COR-L47 (cell line): ENCODE data around the gene ACTG2.
"Not testable (repeated sequence)": the region's sequence is repeated elsewhere in the genome, so short reads cannot be mapped to it uniquely, and the experiment has no call there.

Experiments
- DNase-seq: peaks from one replicate; lab custom pipeline; 2025; lab: John Stamatoyannopoulos, UW

ACTG2 gene

DNA sequence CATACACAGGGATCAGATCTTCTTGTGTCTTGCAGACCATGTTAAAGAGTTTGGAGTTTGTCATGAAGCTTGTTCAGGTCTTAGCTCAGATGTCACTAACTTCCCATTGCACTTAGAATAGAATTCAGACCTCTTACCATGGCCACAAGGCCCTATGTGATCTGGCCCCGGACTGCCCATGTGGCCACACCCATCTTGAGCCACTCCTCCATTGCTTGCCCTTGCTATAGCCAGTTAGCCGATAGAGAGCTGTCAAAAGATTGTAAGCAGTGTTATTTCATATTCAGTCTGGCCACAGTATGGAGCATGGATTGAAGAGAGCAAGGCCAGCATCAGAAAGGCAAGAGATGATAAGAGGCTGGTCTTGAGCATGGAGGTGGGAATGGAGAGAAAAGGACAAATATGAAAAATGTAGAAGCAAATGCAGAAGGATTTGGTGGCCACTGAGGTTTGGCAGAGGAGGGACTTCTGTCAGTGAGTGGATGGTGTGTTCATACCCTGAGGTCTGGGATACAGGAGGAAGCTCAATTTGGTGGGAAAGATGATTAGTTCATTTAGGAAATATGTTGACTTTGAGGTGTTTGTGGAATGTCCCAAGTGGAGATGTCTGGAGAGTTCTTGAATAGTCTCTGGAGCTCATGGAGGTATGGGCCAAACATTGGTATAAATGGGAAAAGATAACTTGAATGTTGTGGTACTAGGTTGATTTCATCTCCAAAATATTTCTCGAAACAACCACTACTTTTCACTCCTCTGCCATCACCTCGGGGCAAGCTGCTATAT, 44.5 kb downstream of the ACTG2 start:
- DNase-seq = no peak

DNA sequence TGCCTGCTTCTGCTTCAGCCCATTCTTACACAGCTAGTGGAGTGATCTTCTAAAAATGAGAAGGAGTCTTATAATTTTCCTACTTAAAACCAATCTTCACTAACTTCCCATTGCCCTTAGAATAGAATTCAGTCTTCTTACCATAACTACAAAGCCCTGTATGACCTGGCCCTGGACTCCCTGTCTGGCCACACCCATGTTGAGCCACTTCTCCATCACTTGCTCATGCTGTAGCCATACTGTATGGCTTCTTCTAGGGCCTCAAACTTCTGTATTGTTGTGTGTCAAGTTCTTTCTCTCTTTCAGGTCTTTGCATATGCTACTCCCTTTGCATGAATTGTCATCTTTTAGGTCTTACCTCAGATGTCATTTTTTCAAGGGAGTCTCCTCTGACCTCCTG, 45.1 kb downstream of the ACTG2 start:
- no peak for DNase-seq

DNA sequence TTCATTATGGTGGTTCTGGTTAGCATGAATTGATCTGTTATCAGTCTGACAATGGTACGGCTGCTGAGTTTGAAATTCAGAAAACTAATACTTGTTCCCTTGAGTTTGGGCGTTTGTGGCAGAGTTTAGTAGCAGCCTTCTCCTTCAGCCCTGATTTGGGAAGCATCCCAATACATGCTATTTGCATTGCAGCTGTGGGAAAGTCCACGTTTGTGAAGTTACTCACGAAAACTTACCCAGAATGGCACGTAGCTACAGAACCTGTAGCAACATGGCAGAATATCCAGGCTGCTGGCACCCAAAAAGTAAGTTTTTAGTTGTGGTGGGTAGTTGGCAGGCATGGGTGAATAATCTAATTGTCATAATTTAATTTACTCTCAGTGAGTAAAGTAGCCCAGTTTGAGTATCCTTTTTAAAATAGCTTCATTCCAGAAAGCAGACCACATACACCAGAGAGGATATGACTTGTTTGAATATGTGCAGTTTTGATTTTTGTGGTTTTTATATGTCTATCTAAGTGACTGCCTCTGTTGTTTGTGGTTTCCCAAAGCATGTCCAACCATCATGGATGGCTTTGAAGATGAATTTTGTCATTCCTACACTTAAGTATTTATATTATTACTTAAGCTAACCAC, 46.0 kb downstream of the ACTG2 start:
- DNase-seq = no peak

DNA sequence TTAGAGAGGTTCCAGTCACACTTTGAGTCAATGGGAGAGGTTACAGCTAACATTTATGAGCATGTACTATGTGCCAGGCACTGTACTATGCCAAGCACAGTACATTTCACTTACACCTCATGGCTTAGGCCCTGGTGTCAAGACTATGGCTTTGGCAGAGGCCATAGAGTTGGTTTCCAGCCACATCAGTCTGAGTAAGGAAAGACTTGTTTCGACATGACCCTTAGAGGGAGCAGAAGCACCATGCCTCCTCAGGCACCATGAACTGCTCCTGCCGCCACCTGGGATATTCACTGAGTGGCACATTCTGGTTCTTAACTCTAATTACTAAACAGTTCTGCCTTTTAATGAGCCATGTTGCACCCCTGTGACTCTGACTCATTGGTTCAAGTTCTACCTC, 46.6 kb downstream of the ACTG2 start:
- DNase-seq = no peak

DNA sequence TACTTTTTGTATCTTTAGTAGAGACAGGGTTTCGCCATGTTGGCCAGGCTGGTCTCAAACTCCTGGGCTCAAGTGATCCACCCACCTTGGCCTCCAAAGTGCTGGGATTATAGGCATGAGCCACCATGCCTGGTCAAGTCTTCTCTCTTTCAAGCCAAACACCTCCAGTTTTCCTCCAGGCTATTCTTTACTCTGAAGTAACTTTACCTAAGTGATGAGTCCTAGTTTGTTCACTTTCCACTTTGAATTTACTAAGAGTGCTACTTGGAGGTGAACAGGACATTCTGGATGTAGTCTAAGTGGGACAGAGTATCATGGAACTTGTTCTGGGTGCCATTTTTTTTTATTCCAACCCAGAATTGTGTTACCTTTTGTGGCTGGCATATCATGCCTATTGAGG, 47.3 kb downstream of the ACTG2 start:
- DNase-seq = not testable (repeated sequence)

DNA sequence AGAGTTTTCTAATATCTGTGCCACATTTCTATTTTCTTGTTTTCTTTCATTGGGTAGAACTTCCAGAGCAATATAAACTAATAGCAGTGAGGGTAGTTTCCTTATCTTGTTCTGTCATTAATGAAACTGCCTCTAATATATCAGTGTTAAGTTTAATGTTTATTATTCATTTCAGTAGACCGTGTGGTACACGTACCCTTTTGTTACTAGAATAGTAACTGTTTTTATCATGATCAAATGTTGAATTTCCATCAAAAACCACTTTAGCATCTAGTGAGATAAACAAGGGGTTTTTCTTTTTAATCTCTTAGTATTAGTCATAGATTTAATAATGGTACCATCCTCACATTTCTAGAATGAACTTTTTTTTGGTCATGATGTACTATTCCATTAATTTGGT, 49.9 kb downstream of the ACTG2 start:
- no peak for DNase-seq

DNA sequence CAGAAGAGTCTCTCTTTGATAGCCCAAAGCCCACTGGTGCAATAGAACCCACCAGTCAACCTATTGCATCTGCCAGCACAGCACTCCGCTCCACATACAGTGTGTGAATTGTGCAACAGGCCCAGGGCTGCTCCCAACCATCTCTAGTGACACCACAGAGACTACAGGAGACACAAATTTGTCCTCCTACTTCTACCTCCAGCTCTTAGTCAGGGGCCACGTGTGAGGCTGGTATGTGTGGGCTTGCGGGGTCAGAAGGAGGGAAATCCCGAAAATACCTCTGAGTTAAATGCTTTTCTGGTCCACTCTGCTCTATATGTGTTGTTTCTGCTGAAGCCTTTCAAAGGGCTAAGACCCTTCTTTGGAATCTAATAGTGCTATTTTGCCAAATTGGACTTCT, 51.9 kb downstream of the ACTG2 start:
- DNase-seq = no peak

DNA sequence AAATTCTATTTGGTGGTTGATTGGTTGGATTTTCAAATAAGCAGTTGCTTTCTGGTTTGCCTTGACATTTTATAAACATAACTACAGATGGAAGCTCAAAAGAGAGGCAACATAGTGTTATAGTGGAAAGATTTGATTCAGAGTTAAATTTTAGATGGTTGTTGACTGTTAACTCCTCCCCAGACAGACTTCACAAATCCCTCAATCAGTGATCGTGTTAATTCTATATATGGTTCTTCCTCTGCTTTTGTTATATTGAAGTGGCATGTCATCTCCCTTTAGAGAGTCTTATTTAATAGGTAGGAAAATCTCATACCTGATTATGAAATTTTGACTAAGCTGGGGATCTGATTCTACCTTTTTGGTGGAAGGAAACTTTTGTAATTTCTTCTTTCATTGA, 53.4 kb downstream of the ACTG2 start:
- DNase-seq = no peak

DNA sequence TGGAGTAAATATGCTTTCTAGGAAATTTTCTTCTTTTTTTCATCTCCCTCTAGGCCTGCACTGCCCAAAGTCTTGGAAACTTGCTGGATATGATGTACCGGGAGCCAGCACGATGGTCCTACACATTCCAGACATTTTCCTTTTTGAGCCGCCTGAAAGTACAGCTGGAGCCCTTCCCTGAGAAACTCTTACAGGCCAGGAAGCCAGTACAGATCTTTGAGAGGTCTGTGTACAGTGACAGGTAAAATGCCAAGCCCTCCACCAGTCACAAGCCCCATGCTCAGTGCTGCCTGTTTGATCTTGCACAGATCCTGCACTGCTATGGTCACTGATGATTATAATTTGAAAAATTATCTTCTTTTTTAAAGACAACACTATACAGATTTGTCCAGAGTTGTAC, 53.9 kb downstream of the ACTG2 start:
- no peak for DNase-seq

DNA sequence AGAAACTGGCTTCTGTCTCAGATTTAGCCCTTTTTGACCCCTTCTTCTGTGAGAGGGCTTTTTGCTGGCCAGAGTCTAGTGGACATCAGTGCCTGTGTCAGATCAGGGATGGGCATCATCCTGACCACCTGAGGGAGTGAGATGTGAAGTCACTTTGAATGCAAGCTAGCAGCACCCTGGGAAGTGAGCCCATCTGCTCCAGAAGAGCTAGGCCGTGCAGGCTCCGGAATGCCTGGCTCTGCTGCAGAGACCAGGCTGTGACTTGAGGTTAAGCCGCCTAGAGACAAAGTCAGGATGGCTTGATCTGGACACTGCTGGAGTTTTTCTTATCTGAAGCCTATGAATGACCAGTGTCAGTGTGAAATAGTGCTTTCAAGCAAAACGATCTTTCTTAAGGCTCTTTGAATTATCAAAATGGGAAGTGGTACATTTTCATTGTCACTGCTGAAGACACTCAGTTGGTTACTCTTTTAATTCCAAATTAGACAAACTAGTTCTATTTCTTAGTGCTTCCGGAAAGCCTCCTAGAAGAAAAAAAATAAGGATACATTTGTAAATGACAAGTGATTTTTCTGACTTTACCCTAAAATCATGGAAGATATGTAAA, 54.7 kb downstream of the ACTG2 start:
- DNase-seq = no peak

DNA sequence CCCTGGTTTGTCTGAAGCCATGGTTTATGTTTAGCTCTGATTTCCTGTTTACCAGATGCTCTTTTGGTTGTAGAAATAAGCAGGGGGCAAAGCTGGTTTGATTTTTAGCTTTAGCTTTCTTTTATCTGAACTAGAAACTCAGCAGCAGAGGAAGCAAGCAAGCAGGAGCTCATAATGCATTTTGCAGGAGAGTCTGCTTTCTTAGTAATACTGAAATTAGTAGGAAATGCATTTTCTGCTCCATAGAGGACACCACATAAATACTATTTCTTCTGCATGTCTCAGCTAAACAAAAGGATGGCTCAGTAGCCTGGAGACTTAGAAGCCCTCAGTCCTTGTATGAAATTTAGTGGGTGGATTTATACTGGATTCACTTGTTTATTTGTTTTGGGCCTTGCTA, 57.0 kb downstream of the ACTG2 start:
- DNase-seq = no peak

DNA sequence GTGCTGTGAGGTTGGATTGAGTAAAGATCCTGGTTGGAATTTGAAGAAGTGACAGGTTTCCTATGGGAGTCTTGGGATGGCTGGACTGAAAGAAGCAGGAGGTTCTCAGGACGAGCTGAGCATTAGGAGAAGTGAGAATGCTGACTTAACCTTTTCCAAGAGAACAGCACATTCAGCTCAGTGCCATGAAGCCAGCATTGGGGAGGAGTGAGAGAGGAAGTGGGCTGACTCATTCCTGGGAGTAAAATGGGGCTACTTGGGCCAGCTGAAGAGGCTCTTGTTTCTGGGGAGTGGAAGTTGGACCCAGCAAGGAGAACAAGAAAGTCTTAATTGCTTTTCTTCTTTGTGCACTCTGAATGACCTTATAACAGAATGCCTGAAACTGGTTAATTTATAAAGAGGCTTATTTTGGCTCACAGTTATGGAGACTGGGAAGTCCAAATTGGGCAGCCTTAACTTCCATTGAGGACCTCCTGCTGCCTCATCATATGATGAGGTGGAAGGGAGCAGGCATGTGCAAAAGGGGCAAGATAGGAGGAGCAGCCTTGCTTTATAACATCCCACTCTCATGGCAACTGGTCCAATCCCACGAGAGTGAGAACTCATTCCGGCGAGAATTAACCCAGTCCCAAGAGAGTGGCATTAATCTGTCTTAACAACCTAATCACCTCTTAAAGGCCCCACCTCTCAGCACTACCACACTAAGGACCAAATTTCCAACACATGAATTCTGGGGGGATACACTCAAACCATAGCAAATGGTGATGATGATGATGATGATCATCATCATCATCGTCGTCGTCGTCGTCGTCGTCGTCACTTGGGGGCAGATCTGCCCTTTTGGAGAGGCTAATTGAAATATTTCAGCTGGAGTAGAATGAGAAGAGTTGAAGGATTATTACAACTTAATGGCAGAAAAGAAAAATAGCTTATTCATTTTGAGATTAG, 60.0 kb downstream of the ACTG2 start:
- no peak for DNase-seq

DNA sequence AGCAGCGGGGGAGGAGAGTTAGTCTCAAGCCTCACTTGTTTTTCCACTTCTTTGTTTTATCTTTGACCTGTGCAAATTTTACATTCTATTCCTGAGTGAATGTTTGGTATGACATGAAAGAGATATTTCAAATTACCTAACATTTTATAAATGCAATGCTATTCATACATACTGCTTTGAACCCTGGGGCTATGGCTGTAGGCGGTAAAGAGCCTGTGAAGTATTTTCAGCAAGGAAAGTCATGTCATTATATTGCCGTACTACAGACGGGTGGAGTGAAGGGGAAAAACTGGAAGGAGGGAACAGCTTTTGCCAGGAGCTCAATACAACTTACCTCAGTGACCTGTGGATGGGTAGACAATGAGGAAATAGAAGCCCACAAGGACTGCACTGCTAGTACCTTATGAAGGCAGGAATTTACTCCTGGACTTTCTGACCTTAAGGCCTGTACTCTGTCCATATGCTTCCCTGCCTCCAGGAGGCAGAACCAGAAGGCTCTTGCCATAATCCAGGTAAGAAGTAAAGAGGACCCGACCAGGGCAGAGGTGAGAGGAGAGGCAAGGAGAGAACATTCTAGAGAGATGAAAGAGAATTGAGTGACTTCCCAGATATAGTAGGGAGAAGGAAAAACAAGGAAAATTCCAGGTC, 63.5 kb downstream of the ACTG2 start:
- DNase-seq = no peak

DNA sequence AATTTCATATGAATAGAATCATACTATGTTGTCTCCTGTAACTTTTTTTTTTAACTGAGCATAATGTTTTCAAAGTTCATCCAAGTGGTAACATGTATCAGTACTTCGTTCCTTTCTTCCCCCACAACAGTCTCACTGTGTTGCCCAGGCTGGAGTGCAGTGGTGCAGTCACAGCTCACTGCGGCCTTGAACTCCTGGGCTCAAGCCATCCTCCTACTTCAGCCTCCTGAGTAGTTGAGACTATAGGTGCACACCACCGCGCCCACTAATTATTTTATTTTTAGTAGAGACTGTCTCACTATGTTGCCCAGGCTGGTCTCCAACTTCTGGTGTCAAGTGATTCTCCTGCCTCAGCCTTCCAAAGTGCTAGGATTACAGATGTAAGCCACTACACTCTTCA, 68.5 kb downstream of the ACTG2 start:
- DNase-seq = no peak

DNA sequence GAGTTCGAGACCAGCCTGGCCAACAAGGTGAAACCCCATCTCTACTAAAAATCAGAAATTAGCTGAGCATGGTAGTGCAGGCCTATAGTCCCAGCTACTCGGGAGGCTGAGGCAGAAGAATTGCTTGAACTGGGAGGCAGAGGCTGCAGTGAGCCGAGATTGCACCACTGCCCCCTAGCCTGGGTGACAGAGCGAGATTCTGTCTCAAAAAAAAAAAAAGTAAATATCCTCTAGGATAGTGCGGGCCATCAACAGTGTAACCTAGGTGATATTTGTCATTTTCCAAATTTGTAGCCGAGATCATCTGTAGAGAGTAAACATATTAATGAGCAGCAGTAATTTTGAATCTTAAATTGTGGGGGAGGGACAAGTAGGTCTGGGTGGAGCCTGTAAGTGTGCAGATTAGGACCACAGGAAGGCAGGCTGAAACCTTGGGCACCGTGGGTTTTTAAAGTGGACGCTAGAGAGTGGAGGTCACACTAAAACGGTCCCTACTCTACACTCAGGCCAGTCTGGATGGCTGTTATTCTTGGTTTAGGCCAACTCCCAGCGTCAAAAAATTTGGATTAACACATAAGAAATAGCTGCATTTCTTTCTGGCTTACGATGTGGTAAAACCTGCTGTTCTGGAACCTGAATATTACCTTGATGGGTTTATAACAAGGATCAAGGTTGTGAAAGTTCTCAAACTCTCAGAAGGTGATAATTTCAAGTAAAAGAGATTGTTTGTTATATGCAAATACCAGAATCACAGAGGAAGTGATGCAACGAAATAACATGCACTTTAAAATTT, 69.2 kb downstream of the ACTG2 start:
- no peak for DNase-seq

DNA sequence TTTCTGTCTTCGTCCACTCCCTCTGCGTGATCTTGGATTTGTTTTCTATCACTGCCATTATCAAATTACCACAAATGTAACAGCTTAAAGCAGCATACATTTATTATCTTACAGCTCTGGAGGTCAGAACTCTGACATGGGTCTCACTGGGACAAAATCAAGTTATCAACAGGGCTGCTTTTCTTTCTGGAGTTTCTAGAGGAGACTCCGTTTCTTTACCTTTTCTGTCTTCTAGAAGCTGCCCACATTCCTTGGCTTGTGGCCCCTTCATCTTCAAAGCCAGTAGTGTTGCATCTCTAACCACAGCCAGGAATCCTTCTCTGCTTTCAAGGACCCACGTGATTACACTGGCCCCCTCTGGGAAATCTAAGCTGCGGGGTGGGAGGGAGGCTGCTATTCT, 70.0 kb downstream of the ACTG2 start:
- no peak for DNase-seq

DNA sequence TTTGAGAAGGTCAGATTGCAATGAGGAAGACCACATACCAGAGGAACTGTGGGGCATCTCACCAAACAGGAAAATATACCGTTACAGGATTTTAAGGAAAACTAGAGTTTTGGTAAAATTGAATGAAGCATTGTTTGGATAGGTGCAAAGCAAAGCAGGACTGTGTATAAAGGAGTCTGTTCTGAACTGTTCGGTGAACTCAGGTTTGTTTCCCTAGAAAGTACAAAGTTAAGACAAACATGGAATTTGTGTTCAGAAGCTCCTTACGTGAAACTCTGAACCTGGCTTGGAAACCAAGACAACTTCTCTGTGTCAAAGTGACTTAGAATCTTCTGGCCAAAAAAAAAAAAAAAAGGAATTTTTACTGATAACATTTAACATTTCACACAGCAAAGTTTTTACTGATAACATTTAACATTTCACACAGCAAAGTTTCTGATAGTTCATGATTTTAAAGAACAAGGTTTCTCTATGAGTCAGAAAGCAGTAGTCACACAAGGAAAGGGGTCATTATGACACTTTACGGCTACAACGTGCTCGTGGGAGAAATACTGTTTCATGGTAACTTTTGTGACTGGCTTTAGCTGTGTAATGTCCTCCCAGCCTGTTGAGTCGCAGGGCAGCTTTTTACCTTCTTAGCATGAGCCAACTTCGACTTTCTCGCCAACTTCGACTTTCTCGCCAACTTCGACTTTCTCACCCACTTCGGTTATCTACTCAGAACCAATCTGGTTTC, 70.7 kb downstream of the ACTG2 start:
- no peak for DNase-seq

DNA sequence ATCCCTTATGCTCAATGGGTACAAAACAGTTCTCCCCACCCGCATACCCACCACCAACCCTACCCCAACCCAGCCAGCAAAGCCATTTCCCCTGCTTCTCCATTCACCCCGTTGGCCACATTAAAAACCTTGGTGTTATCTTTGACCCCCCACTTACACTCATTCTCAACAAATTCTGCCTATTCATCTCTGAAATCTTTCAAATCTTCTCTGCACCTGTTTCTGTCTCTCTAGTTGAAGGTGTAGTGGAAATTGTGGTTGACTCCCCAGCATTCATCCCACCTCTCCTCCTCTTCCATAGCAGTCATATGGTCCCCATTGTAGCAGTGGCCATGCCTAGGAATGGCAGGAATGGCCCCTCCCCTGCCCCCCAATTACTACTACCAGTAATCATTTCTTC, 71.4 kb downstream of the ACTG2 start:
- no peak for DNase-seq

DNA sequence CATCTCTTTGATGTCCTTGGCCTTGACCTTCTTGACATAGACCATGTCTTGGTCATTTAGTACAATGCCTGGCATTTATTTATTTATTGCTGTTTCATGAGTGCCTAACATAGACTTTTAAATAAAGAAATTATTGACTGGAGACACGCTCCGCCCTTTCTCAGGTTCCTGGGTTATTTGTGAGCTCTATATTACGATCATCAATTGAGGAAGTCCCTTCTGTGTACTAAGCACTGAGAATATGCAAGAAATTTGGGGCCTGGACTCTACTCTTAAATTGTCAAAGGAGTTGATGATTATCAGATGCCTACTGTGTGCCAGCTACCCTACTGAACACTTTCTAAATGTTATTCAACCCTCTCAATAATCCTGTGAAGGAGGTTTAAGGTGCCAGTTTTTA, 72.2 kb downstream of the ACTG2 start:
- no peak for DNase-seq

DNA sequence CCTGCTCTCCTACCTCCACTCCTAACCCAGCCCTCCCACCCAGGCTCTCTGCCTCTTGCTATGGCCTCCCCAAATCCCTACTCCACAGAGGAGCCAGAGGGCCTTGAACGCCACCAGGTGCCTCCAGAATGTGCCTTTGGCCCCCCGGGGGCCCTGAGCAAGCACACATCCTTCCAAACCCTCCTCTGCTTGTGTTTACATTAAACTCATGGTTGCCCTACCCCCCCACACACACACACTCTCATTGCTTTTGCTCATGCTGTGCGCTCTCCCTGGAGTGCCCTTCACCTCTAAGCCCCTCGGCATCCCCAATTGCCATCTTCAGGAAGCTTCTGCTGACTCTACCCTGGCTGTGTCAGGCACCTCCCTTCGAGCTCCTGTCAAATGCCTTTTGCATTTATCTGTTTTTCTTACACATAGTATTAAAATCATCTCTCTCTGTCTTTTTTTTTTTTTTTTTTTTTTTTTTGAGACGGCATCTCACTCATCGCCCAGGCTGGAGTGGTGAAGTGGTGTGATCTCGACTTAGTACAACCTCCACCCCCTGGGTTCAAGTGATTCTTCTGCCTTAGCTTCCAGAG, 75.6 kb downstream of the ACTG2 start:
- peak; percentile 14 for DNase-seq
